ENCODE measurements around the gene RNF224.

DNA sequence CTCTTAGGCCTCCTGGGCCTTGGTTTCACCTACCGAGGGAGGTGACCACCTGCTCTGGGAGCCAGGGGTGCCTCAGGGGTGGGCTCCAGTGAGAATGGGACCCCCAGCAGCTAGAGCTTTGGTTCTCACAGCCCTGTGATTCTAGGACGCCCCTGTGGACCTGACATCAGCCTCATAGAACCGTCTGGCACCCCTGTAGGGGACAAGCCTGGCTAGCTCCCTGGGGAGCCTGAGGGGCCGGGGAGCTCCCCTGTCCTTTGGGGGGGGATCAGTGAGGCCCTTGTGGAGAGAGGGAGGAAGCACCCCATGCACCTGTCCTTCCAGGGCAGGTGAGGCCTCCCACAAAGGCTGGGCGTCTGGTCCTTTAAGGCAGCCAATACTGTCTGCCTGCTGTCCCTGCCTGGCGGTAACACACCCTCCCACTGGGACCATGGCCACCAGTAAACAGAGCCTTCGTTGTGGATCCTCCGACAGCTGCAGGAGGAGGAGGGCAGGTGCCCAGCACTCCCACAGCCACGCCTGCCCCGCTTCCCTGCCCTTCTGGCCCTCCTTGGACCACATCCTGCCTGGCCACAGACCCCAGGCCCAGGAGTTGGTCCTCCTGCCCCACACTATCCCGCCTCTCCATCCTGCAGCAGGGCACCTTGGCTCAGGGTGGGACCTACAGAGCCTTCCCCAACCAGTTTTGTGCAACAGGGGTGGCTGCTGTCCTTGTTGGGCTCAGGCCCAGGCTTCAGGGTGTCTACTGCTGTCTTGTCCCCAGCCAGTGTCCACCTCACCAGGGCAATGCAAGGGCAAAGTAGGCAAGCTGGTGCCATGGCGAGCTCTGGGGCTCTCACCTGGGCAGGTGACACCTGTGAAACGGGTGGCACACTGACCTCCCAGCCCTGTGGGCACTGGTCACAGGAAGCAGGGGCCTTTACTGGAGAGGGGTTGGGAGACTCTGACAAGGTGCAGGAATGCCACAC, 10.7 kb downstream of the RNF224 start:
- TF ChIP-seq, protein P1, sequence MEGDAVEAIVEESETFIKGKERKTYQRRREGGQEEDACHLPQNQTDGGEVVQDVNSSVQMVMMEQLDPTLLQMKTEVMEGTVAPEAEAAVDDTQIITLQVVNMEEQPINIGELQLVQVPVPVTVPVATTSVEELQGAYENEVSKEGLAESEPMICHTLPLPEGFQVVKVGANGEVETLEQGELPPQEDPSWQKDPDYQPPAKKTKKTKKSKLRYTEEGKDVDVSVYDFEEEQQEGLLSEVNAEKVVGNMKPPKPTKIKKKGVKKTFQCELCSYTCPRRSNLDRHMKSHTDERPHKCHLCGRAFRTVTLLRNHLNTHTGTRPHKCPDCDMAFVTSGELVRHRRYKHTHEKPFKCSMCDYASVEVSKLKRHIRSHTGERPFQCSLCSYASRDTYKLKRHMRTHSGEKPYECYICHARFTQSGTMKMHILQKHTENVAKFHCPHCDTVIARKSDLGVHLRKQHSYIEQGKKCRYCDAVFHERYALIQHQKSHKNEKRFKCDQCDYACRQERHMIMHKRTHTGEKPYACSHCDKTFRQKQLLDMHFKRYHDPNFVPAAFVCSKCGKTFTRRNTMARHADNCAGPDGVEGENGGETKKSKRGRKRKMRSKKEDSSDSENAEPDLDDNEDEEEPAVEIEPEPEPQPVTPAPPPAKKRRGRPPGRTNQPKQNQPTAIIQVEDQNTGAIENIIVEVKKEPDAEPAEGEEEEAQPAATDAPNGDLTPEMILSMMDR (IDR thresholded peaks at IDR 0.05) = no peak
- TF ChIP-seq POLR2A (IDR thresholded peaks at IDR 0.05) = no peak

Measured in adrenal gland (tissue), 5 donors.